ENCODE data around the gene TBC1D9B. TPM values are rescaled to one million over a fixed set of nuclear protein-coding genes. Genes with fewer than 3 reads are reported as not detected.

TBC1D9B gene
- total RNA-seq, 4 donors from 2014 or later: 58.8 to 439 (median 212) TPM

GRCh38 chr5:179812135-179812825 is 95.4 kb downstream of the TBC1D9B start:
- Histone ChIP-seq H3K27ac (no peak overlapping the region), H3K4me1 (peaks cover 0 to 25% (median 14%) of the 10 kb centered on the region in 3 donors), H3K4me3 (no peak overlapping the region), H3K36me3 (peaks cover 0 to 23% of the 10 kb centered on the region in 2 donors), H3K27me3 (no peaks in the 10 kb centered on the region), H3K9me3 (no peaks in the 10 kb centered on the region)
- 84 to 100% methylated on average over 1 to 12 of the region's 27 CpGs for WGBS, 2 donors (ENCODE audit: low coverage in 1 of 2)
- no peak for TF ChIP-seq POLR2A (IDR thresholded peaks at IDR 0.05)
- no peak for ATAC-seq

Small RNAs within 50 kb of the gene (small RNA-seq; reads per million reads assigned to genes)
- 0 reads per million in 4 donors for gene RF00019

Other genes starting within 250 kb of the TBC1D9B start
- gene CBY3, start 226.9 kb downstream of the TBC1D9B start, total RNA-seq: not detected
- gene CANX, start 208.9 kb downstream of the TBC1D9B start, total RNA-seq: 100 to 1,000 TPM; 281 to 400 (median 342) TPM
- 10 to 100 TPM; 31.8 to 51.3 (median 36.8) TPM for gene MAML1, start 175.1 kb downstream of the TBC1D9B start, total RNA-seq
- gene LTC4S, start 113.9 kb downstream of the TBC1D9B start, total RNA-seq: 1 to 10 TPM in 3 of 4 donors, not detected in 1; 7.5 to 8.8 (median 8.2) TPM
- gene MGAT4B, start 101.0 kb downstream of the TBC1D9B start, total RNA-seq: 10 to 100 TPM; 42.5 to 58.5 (median 47.2) TPM
- gene SQSTM1, start 87.0 kb downstream of the TBC1D9B start, total RNA-seq: 100 to 1,000 TPM; 305 to 485 (median 408) TPM
- gene MRNIP, start 49.1 kb downstream of the TBC1D9B start, total RNA-seq: 10 to 100 TPM; 17.9 to 50.6 (median 34.3) TPM
- gene RNF130, start 163.9 kb upstream of the TBC1D9B start, total RNA-seq: 100 to 1,000 TPM in 2 of 4 donors, 10 to 100 TPM in 2; 84.7 to 105 (median 98.5) TPM

Measured in gastroesophageal sphincter (tissue), 4 donors.